Islet of Langerhans (tissue), 1 donor: ENCODE results near the gene FAM168A.

Source experiments
- FAIRE-seq: peaks from one replicate; lab custom pipeline; 2011; peaks lifted over from hg19 to GRCh38; lab: Jason Lieb, UNC

FAM168A gene

GRCh38 chr11:73387594-73388264 lies 210.2 kb downstream of the FAM168A start:
- no peak for FAIRE-seq

- FAIRE-seq: no peak
These were observed 211.4 kb downstream of the FAM168A start for GRCh38 chr11:73386546-73386945.

GRCh38 chr11:73386016-73386415 lies 211.9 kb downstream of the FAM168A start:
- no peak for FAIRE-seq

- FAIRE-seq: no peak
These were observed 212.8 kb downstream of the FAM168A start for GRCh38 chr11:73384872-73385689.

GRCh38 chr11:73384531-73384871 lies 213.4 kb downstream of the FAM168A start:
- no peak for FAIRE-seq

- FAIRE-seq: no peak
These were observed 213.8 kb downstream of the FAM168A start for GRCh38 chr11:73384125-73384441.

GRCh38 chr11:73383249-73384124 lies 214.4 kb downstream of the FAM168A start:
- no peak for FAIRE-seq

- no peak for FAIRE-seq
These were observed 215.2 kb downstream of the FAM168A start for GRCh38 chr11:73382747-73383146.

- FAIRE-seq: no peak
These were observed 215.7 kb downstream of the FAM168A start for GRCh38 chr11:73382183-73382582.

GRCh38 chr11:73381589-73381988 lies 216.3 kb downstream of the FAM168A start:
- FAIRE-seq: no peak

GRCh38 chr11:73380897-73381410 lies 217.0 kb downstream of the FAM168A start:
- FAIRE-seq: no peak

- FAIRE-seq: no peak
These were observed 217.6 kb downstream of the FAM168A start for GRCh38 chr11:73380331-73380730.

- no peak for FAIRE-seq
These were observed 218.6 kb downstream of the FAM168A start for GRCh38 chr11:73379189-73379880.

- FAIRE-seq: no peak
These were observed 220.9 kb downstream of the FAM168A start for GRCh38 chr11:73376803-73377629.

- FAIRE-seq: no peak
These were observed 221.6 kb downstream of the FAM168A start, which contains the start of gene RELT for GRCh38 chr11:73376160-73376802. Gene RELT, plus strand, starts transcription at chr11:73376399. Its CDS starts 12,738 bp downstream, at chr11:73389137.

- FAIRE-seq: no peak
These were observed 222.1 kb downstream of the FAM168A start for GRCh38 chr11:73375830-73376159.

- no peak for FAIRE-seq
These were observed 223.8 kb downstream of the FAM168A start for GRCh38 chr11:73374151-73374550.

- no peak for FAIRE-seq
These were observed 225.4 kb downstream of the FAM168A start for GRCh38 chr11:73372375-73372993.

GRCh38 chr11:73367482-73368024 lies 230.4 kb downstream of the FAM168A start:
- no peak for FAIRE-seq

- no peak for FAIRE-seq
These were observed 231.0 kb downstream of the FAM168A start for GRCh38 chr11:73366953-73367352.
